HepG2 (cell line): ENCODE results near the gene SLC44A4. TPM values are rescaled to one million over a fixed set of nuclear protein-coding genes. Genes with fewer than 3 reads are reported as not detected.

ENCODE experiments used
- ATAC-seq: fragments of 200-7000 bp; cut with Tn5 transposase; 3 replicates; pipeline ENCODE4 v1.9.1; 2020; ENCODE audit warnings: mild to moderate bottlenecking, moderate library complexity
- BruUV-seq: library from RNA; stranded (reverse); fragments of 400-500 nt; replicated peaks from 2 replicates; lab custom pipeline; 2021; lab: Mats Ljungman, UMichigan
- CTCF ChIA-PET: fragments of 300-600 bp; formaldehyde crosslinking; extraction: SDS; loops from one replicate; lab custom pipeline; 2021; ENCODE audit warnings: low total read pairs, inconsistent platforms, low intra/inter-chr PET ratio; lab: Yijun Ruan, JAX
- POLR2A ChIA-PET: fragments of 350-600 bp; sonication (Branson Sonifier 250); formaldehyde crosslinking; loops from one replicate; lab custom pipeline; 2020; ENCODE audit warnings: antibody characterized with exemption, inconsistent platforms; lab: Yijun Ruan, JAX
- DNase-seq: peaks from one replicate; pipeline ENCODE4 v3.0.0-alpha.2; 2015; ENCODE audit warnings: low spot score
- FAIRE-seq: peaks from 3 replicates; lab custom pipeline; 2011; peaks lifted over from hg19 to GRCh38; lab: Jason Lieb, UNC
- H2AFZ ChIP-seq: one replicate; pipeline ENCODE4 v1.6.1; 2011; ENCODE audit warnings: low read length, inconsistent platforms
- H3K27ac ChIP-seq: fragments of 300-600 bp; 3 replicates; pipeline ENCODE4 v1.8.0; 2011; ENCODE audit warnings: mixed run types, mild to moderate bottlenecking, mixed read lengths, low read length, inconsistent platforms; ENCODE audit not compliant: insufficient read depth; ENCODE audit errors: extremely low read length
- H3K27me3 ChIP-seq, 2 experiments: fragments of 200-600 bp in 1 of 2; 2 replicates in 1 of 2; 3 replicates in 1 of 2; pipeline versions ENCODE4 v1.6.0 to v1.8.0; 2011; ENCODE audit warnings: low read length in 2 of 2, mild to moderate bottlenecking in 2 of 2, moderate library complexity in 2 of 2, inconsistent platforms in 1 of 2; ENCODE audit not compliant: insufficient read depth in 2 of 2, control insufficient read depth in 1 of 2
- H3K36me3 ChIP-seq, 2 experiments: fragments of 200-600 bp in 1 of 2; replicated peaks in 1 of 2; 2 replicates in 1 of 2; 3 replicates in 1 of 2; pipeline versions ENCODE4 v1.5.1 to v1.8.0; 2011; ENCODE audit warnings: low read length in 2 of 2, inconsistent platforms in 1 of 2; ENCODE audit not compliant: insufficient read depth in 2 of 2, control insufficient read depth in 1 of 2
- H3K4me1 ChIP-seq: 2 replicates; pipeline ENCODE4 v1.5.1; 2012; ENCODE audit warnings: low read length, inconsistent platforms; ENCODE audit not compliant: insufficient read depth
- H3K4me2 ChIP-seq: 2 replicates; pipeline ENCODE4 v1.6.0; 2011; ENCODE audit warnings: low read depth, low read length, inconsistent platforms
- H3K4me3 ChIP-seq, 3 experiments: fragments of 200-600 bp in 1 of 3; sonication (generic), shearing (Covaris generic) in 1 of 3; replicated peaks in 1 of 3; 2 replicates each; pipeline ENCODE4 v1.5.1; 2011 to 2016; ENCODE audit warnings: low read length in 3 of 3, inconsistent platforms in 2 of 3, low read depth in 2 of 3, mild to moderate bottlenecking in 2 of 3, control low read depth in 1 of 3, mixed read lengths in 1 of 3; ENCODE audit not compliant: insufficient read depth in 1 of 3
- H3K79me2 ChIP-seq: one replicate; pipeline ENCODE4 v1.6.1; 2011; ENCODE audit warnings: low read length, inconsistent platforms; ENCODE audit not compliant: insufficient read depth
- H3K9ac ChIP-seq: 2 replicates; pipeline ENCODE4 v1.6.0; 2011; ENCODE audit warnings: mild to moderate bottlenecking, low read depth, low read length, inconsistent platforms; ENCODE audit not compliant: insufficient read depth
- H3K9me3 ChIP-seq: 2 replicates; pipeline ENCODE4 v1.5.1; 2012; ENCODE audit warnings: mild to moderate bottlenecking, low read length
- H4K20me1 ChIP-seq: 2 replicates; pipeline ENCODE4 v1.6.0; 2011; ENCODE audit warnings: inconsistent platforms, mild to moderate bottlenecking, low read length, moderate library complexity; ENCODE audit not compliant: insufficient read depth
- GATAD2A ChIP-seq: IDR thresholded peaks from 2 replicates; pipeline ENCODE4 v1.6.1; 2016
- HDAC1 ChIP-seq: sonication (generic); formaldehyde crosslinking; IDR thresholded peaks from 2 replicates; pipeline ENCODE4 v1.5.1; 2020; ENCODE audit warnings: mild to moderate bottlenecking, missing genetic modification reagents
- IKZF4 ChIP-seq: sonication (generic); formaldehyde crosslinking; IDR thresholded peaks from 2 replicates; pipeline ENCODE4 v1.5.1; 2020; ENCODE audit warnings: borderline replicate concordance, mild to moderate bottlenecking, low read depth, missing genetic modification reagents; ENCODE audit errors: not compliant biosample characterization
- PCBP2 ChIP-seq: fragments of 200-400 bp; formaldehyde crosslinking; optimal IDR thresholded peaks from 2 replicates; pipeline ENCODE3; 2018; ENCODE audit warnings: low read length, low read depth; ENCODE audit not compliant: poor library complexity, severe bottlenecking
- TAF15 ChIP-seq: fragments of 200-400 bp; formaldehyde crosslinking; IDR thresholded peaks from one replicate; pipeline ENCODE4 v1.6.1; 2018; ENCODE audit warnings: mild to moderate bottlenecking, low read depth, low read length; ENCODE audit not compliant: poor library complexity, severe bottlenecking
- TOPORS ChIP-seq: sonication (generic); formaldehyde crosslinking; IDR thresholded peaks from 2 replicates; pipeline ENCODE4 v1.8.0; 2023; ENCODE audit warnings: mild to moderate bottlenecking, missing genetic modification reagents
- ZFAT ChIP-seq: sonication (generic); formaldehyde crosslinking; conservative IDR thresholded peaks from 2 replicates; pipeline ENCODE4 v1.8.1; 2023; ENCODE audit warnings: missing genetic modification reagents, inconsistent platforms
- ZNF337 ChIP-seq: sonication (generic); formaldehyde crosslinking; IDR thresholded peaks from 2 replicates; pipeline ENCODE4 v1.5.1; 2020; ENCODE audit warnings: missing genetic modification reagents, low read depth, mild to moderate bottlenecking, borderline replicate concordance
- ZNF629 ChIP-seq: sonication (generic); formaldehyde crosslinking; conservative IDR thresholded peaks from 2 replicates; pipeline ENCODE4 v1.5.0; 2020; ENCODE audit warnings: missing genetic modification reagents
- WGBS: methylation state at CpG from one replicate; pipeline ENCODE4 v1.1.6; 2017; ENCODE audit warnings: low lambda C conversion rate; 5-methylcytosine and 5-hydroxymethylcytosine counted together
- in situ Hi-C: cut with HindIII; loops from 2 replicates; pipeline ENCODE4 v1.10.0; 2017; ENCODE audit warnings: low pct_unique_long_range_greater_than_20kb; ENCODE audit not compliant: extremely low pct_ligation_motif_present
- intact Hi-C: fragments of 100-400 bp; cut with micrococcal nuclease; formaldehyde crosslinking; loops from one replicate; pipeline ENCODE4 v1.10.0; 2022; ENCODE audit not compliant: unreplicated experiment
- polyA plus RNA-seq, 8 experiments: library from polyadenylated mRNA; depleted of rRNA in 3 of 8; stranded (reverse) in 7 of 8; unstranded in 1 of 8; fragments of >200 nt; fragmentation: Illumina TruSeq in 4 of 8; extraction: Trizol in 4 of 8; gene quantifications; 2 replicates each; pipeline versions ENCODE4 v1.2.1 to v1.2.3, GENCODE V29; 2011 to 2016; ENCODE audit warnings: low read depth in 4 of 8, missing spikeins in 1 of 8, mixed read lengths in 1 of 8; ENCODE audit not compliant: insufficient read depth in 1 of 8
- total RNA-seq, 5 experiments: library from RNA; depleted of rRNA; stranded (reverse); fragments of >200 nt; fragmentation: Illumina TruSeq; extraction: Trizol; gene quantifications; 2 replicates each; pipeline ENCODE4 v1.2.3, GENCODE V29; 2016; ENCODE audit warnings: low read depth in 1 of 5
- TF ChIP-seq, protein P1 (sequence below): sonication (generic); formaldehyde crosslinking; IDR thresholded peaks from 2 replicates; pipeline ENCODE4 v1.4.0; 2020; ENCODE audit warnings: low read depth, mild to moderate bottlenecking, missing genetic modification reagents
- TF ChIP-seq, protein P2 (sequence below): fragments of 450-650 bp; IDR thresholded peaks from 2 replicates; pipeline ENCODE4 v1.6.1; 2017
- TF ChIP-seq, protein P3 (sequence below): sonication (generic); formaldehyde crosslinking; IDR thresholded peaks from 2 replicates; pipeline ENCODE4 v1.8.1; 2023; ENCODE audit warnings: mild to moderate bottlenecking, inconsistent platforms, moderate library complexity, missing genetic modification reagents, borderline replicate concordance
- TF ChIP-seq, protein P4 (sequence below): sonication (generic); formaldehyde crosslinking; IDR thresholded peaks from 2 replicates; pipeline ENCODE4 v1.9.0; 2021; ENCODE audit warnings: missing genetic modification reagents, borderline replicate concordance
- TF ChIP-seq, protein P5 (sequence below): sonication (generic); formaldehyde crosslinking; IDR thresholded peaks from 2 replicates; pipeline ENCODE4 v1.8.0; 2022; ENCODE audit warnings: mild to moderate bottlenecking, missing genetic modification reagents, borderline replicate concordance

Gene SLC44A4
- total and polyA plus RNA-seq, 2 of the 13 experiments (the other 11 are each of a cell fraction or from before 2014, with no cell fraction given), result 3.5 to 5.9 TPM

DNA sequence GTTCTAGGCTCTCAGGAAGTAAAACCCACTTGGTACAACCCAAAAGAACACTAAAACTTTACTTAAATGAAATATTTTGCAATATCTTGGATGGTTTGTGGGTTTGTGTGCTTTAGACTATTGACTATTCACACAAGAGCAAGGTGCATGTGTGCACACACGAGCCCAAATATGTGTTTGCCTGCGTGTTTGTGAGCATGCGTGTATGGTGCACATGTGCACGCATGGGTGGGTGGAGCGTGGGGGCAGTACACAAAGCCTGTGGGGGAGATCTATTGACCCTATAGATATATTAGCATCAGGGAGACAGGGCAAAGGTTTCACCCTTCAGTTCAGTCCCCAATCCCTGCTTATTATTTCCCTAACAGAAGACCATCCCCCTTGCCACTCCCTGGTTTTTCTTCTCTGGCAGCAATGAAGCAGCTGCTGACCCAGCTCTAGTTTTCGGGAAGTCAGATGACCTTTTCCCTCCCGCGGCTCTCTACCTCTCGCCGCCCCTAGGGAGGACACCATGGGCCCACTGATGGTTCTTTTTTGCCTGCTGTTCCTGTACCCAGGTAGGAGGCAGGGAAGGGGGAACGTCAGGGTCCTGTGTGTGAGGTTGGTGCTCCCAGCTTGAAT, 48.6 kb upstream of the SLC44A4 start, which contains the start of gene C2:
Gene C2 (plus strand): TSS at position 476 of the 621 bp plus-strand sequence. CDS start 36 bp downstream, at position 512.
- peak; percentile 99 for FAIRE-seq
- H3K36me3 ChIP-seq, result no peaks in the 10 kb centered on the region; a peak in 1 of 5 replicates
- peak within 1 kb of the TSS; percentile 69 to 81 (median 72) for H3K4me3 ChIP-seq
- in situ Hi-C loops (no loop called here), intact Hi-C loops (loop anchor here (1.0 to 10.0 kb wide), 2 partner anchors 18 to 153 kb away; partner anchors contain the start of gene VWA7)
- H4K20me1 ChIP-seq, result no peaks in the 10 kb centered on the region
- peak; percentile 89 for ATAC-seq
- H3K4me1 ChIP-seq, result peaks cover 76% of the 10 kb centered on the region
- BruUV-seq, result no TSS peak
- peak within 1 kb of the TSS; percentile 85 for H3K9ac ChIP-seq
- no peak within 1 kb of the TSS for H2AFZ ChIP-seq
- no peaks in the 10 kb centered on the region; a peak in 1 of 5 replicates for H3K27me3 ChIP-seq
- CTCF ChIA-PET, result interaction anchor here (0.9 kb wide), 1 partner anchor 25 kb away, joined by 4 read pairs; no protein-coding TSS in a partner anchor
- POLR2A ChIA-PET, result interaction anchor here (0.6 to 6.1 kb wide), 19 partner anchors 9 to 272 kb away, joined by 3 to 151 read pairs (median 5); partner anchors contain the start of genes APOM, CFB, DXO and HSPA1A
- peaks cover 29% of the 10 kb centered on the region for H3K79me2 ChIP-seq
- no peaks in the 10 kb centered on the region for H3K9me3 ChIP-seq
- peak; percentile 96 for DNase-seq
- H3K27ac ChIP-seq, result peak within 1 kb of the TSS; percentile 88
- H3K4me2 ChIP-seq, result peak within 1 kb of the TSS; percentile 85
- whole genome bisulfite sequencing, result under 1% methylated on average over 11 of the region's 11 CpGs
- peak; percentile 100 for TF ChIP-seq GATAD2A (CRISPR knock-in tag)
- TF ChIP-seq, protein P1, sequence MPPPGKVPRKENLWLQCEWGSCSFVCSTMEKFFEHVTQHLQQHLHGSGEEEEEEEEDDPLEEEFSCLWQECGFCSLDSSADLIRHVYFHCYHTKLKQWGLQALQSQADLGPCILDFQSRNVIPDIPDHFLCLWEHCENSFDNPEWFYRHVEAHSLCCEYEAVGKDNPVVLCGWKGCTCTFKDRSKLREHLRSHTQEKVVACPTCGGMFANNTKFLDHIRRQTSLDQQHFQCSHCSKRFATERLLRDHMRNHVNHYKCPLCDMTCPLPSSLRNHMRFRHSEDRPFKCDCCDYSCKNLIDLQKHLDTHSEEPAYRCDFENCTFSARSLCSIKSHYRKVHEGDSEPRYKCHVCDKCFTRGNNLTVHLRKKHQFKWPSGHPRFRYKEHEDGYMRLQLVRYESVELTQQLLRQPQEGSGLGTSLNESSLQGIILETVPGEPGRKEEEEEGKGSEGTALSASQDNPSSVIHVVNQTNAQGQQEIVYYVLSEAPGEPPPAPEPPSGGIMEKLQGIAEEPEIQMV (CRISPR knock-in tag), result 0 out of 2 replicates have a peak, but pooled peaks have one; percentile 25
- TF ChIP-seq PCBP2, result no peak
- TF ChIP-seq ZNF629 (CRISPR knock-in tag), result peak; percentile 80
- TF ChIP-seq, protein P2, sequence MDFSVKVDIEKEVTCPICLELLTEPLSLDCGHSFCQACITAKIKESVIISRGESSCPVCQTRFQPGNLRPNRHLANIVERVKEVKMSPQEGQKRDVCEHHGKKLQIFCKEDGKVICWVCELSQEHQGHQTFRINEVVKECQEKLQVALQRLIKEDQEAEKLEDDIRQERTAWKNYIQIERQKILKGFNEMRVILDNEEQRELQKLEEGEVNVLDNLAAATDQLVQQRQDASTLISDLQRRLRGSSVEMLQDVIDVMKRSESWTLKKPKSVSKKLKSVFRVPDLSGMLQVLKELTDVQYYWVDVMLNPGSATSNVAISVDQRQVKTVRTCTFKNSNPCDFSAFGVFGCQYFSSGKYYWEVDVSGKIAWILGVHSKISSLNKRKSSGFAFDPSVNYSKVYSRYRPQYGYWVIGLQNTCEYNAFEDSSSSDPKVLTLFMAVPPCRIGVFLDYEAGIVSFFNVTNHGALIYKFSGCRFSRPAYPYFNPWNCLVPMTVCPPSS, result no peak
- peak; percentile 87 for TF ChIP-seq TOPORS (CRISPR knock-in tag)
- TF ChIP-seq TAF15, result no peak
- no peak for TF ChIP-seq IKZF4 (CRISPR knock-in tag)
- no peak for TF ChIP-seq ZFAT (CRISPR knock-in tag)
- TF ChIP-seq, protein P3, sequence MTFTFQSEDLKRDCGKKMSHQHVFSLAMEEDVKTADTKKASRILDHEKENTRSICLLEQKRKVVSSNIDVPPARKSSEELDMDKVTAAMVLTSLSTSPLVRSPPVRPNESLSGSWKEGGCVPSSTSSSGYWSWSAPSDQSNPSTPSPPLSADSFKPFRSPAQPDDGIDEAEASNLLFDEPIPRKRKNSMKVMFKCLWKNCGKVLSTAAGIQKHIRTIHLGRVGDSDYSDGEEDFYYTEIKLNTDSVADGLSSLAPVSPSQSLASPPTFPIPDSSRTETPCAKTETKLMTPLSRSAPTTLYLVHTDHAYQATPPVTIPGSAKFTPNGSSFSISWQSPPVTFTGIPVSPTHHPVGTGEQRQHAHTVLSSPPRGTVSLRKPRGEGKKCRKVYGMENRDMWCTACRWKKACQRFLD (CRISPR knock-in tag), result no peak
- TF ChIP-seq, protein P4, sequence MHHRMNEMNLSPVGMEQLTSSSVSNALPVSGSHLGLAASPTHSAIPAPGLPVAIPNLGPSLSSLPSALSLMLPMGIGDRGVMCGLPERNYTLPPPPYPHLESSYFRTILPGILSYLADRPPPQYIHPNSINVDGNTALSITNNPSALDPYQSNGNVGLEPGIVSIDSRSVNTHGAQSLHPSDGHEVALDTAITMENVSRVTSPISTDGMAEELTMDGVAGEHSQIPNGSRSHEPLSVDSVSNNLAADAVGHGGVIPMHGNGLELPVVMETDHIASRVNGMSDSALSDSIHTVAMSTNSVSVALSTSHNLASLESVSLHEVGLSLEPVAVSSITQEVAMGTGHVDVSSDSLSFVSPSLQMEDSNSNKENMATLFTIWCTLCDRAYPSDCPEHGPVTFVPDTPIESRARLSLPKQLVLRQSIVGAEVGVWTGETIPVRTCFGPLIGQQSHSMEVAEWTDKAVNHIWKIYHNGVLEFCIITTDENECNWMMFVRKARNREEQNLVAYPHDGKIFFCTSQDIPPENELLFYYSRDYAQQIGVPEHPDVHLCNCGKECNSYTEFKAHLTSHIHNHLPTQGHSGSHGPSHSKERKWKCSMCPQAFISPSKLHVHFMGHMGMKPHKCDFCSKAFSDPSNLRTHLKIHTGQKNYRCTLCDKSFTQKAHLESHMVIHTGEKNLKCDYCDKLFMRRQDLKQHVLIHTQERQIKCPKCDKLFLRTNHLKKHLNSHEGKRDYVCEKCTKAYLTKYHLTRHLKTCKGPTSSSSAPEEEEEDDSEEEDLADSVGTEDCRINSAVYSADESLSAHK (CRISPR knock-in tag), result no peak
- TF ChIP-seq, protein P5, sequence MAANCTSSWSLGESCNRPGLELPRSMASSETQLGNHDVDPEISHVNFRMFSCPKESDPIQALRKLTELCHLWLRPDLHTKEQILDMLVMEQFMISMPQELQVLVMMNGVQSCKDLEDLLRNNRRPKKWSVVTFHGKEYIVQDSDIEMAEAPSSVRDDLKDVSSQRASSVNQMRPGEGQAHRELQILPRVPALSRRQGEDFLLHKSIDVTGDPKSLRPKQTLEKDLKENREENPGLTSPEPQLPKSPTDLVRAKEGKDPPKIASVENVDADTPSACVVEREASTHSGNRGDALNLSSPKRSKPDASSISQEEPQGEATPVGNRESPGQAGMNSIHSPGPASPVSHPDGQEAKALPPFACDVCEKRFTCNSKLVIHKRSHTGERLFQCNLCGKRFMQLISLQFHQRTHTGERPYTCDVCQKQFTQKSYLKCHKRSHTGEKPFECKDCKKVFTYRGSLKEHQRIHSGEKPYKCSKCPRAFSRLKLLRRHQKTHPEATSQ (CRISPR knock-in tag), result peak; percentile 96; the same call in 1 of the 2 replicates
- TF ChIP-seq HDAC1 (CRISPR knock-in tag), result peak; percentile 92; the same call in 1 of the 2 replicates
- TF ChIP-seq ZNF337 (CRISPR knock-in tag), result no peak
